Measurements from ENCODE around the gene SULF2. TPM values are rescaled to one million over a fixed set of nuclear protein-coding genes. Genes with fewer than 3 reads are reported as not detected.

SULF2 gene
- total and polyA plus RNA-seq, 2 of the 4 experiments (the other 2 are of a cell fraction) = 0.54 to 0.77 TPM

- no peak overlapping the region for H3K56ac ChIP-seq (ENCODE audit: extremely low read depth, insufficient read depth, low read length)
- intact Hi-C loops (cut with micrococcal nuclease) = no loop called here
- H3K9ac ChIP-seq (ENCODE audit: low read depth, low read length) = no peak overlapping the region
- H2BK20ac ChIP-seq (ENCODE audit: low read depth, low read length) = no peak overlapping the region
- H2BK15ac ChIP-seq (ENCODE audit: low read depth, low read length) = no peak overlapping the region
- H4K8ac ChIP-seq (ENCODE audit: low read depth in 2 of 2, low read length in 2 of 2) = no peak overlapping the region
- no TSS peak for BruUV-seq (replicated peaks)
- H3K27ac ChIP-seq (ENCODE audit: insufficient read depth, low read length) = no peak overlapping the region
- H2AK9ac ChIP-seq (replicated peaks; ENCODE audit: low read depth, low read length, poor library complexity) = no peak overlapping the region
- peaks cover 9% of the 10 kb centered on the region; the same call in 1 of the 2 replicates for H3K4me1 ChIP-seq (ENCODE audit: control insufficient read depth, insufficient read depth, low read length)
- no peaks in the 10 kb centered on the region for H3K79me1 ChIP-seq (ENCODE audit: low read depth in 1 of 2, low read length in 2 of 2)
- DNase-seq (no peak), ATAC-seq (ENCODE audit: low read depth) (no peak)
- dilution Hi-C loops (cut with HindIII; ENCODE audit: low sequenced_read_pairs, unreplicated experiment) = no loop called here
- ChIA-PET POLR2A (ENCODE audit: unreplicated experiment) (no interaction called here), CTCF (no interaction called here)
- WGBS, 2 experiments (ENCODE audit: extremely low coverage in 2 of 2, insufficient read length in 1 of 2) = 14% methylated on average over 1 of the region's 5 CpGs; no CpG with 5 or more reads in 1 of the 2 experiments
- H3K4me2 ChIP-seq (ENCODE audit: low read depth, low read length) = no peak overlapping the region
- H3K27me3 ChIP-seq (ENCODE audit: control insufficient read depth, insufficient read depth, low read length) = peaks cover 30% of the 10 kb centered on the region
- H3K36me3 ChIP-seq (ENCODE audit: control insufficient read depth, insufficient read depth, low read length) = no peaks in the 10 kb centered on the region
- no peak for TF ChIP-seq MAZ (IDR thresholded peaks at IDR 0.05; ENCODE audit: borderline replicate concordance, low read depth, low read length)
- no peak for TF ChIP-seq MAFK (IDR thresholded peaks at IDR 0.05; ENCODE audit: low read depth, low read length)
- TF ChIP-seq RFX5 (IDR thresholded peaks at IDR 0.05; ENCODE audit: low read depth, low read length) = no peak
- TF ChIP-seq RCOR1 (IDR thresholded peaks at IDR 0.05; ENCODE audit: insufficient replicate concordance, low read length) = no peak
- TF ChIP-seq BHLHE40 (IDR thresholded peaks at IDR 0.05; ENCODE audit: low read depth, low read length) = no peak
- TF ChIP-seq RAD21 (IDR thresholded peaks at IDR 0.05; ENCODE audit: low read length) = no peak
- no peak for TF ChIP-seq NFE2L2 (IDR thresholded peaks at IDR 0.05; ENCODE audit: low read depth, low read length)
- TF ChIP-seq MXI1 (IDR thresholded peaks at IDR 0.05; ENCODE audit: borderline replicate concordance, low read depth, low read length) = no peak
- no peak for TF ChIP-seq USF2 (IDR thresholded peaks at IDR 0.05; ENCODE audit: low read depth, low read length)
- TF ChIP-seq POLR2A (IDR thresholded peaks at IDR 0.05; ENCODE audit: low read depth, low read length) = no peak
- no peak for TF ChIP-seq SMC3 (IDR thresholded peaks at IDR 0.05; ENCODE audit: low read depth, low read length)
- no peak for TF ChIP-seq FOS (IDR thresholded peaks at IDR 0.05; ENCODE audit: low read depth, low read length)
- no peak overlapping the region for H3K23ac ChIP-seq (ENCODE audit: low read depth, low read length)
- H3K18ac ChIP-seq (ENCODE audit: low read depth, low read length) = peak overlapping the region; percentile 35; the same call in 1 of the 2 replicates
- no peaks in the 10 kb centered on the region for H3K9me3 ChIP-seq (ENCODE audit: control insufficient read depth, insufficient read depth, low read length)
- in situ Hi-C loops (cut with MboI; ENCODE audit: low sequenced_read_pairs) = no loop called here
- no peak overlapping the region for H2BK120ac ChIP-seq (ENCODE audit: low read depth, low read length)
- no peak overlapping the region for H2BK5ac ChIP-seq (ENCODE audit: low read depth, low read length, poor library complexity, severe bottlenecking)
- H3K4me3 ChIP-seq (ENCODE audit: insufficient read depth, low read depth, low read length) = no peak overlapping the region
- H4K20me1 ChIP-seq (ENCODE audit: insufficient read depth, low read length) = no peaks in the 10 kb centered on the region
- H3K4ac ChIP-seq (ENCODE audit: low read depth, low read length) = no peak overlapping the region
- no peak overlapping the region; the same call in 1 of the 2 replicates for H4K5ac ChIP-seq (ENCODE audit: low read depth, low read length)
- no peaks in the 10 kb centered on the region for H3K9me1 ChIP-seq (ENCODE audit: insufficient read depth, low read length)
- H2AK5ac ChIP-seq (ENCODE audit: low read depth, low read length) = no peak overlapping the region
- H4K91ac ChIP-seq (ENCODE audit: insufficient read depth, low read depth, low read length) = no peak overlapping the region
- no peak overlapping the region for H3K14ac ChIP-seq (replicated peaks; ENCODE audit: low read depth, low read length)
- no peak overlapping the region for H2AFZ ChIP-seq (replicated peaks; ENCODE audit: low read length, poor library complexity)
These were observed 5.3 kb upstream of the SULF2 start for GRCh38 chr20:47790580-47790965.

Data from IMR-90 (cell line).